MM.1S (cell line): ENCODE measurements around the gene DHFR2.

Source experiments
- CTCF ChIP-seq: fragments of 300-600 bp; sonication (generic); IDR thresholded peaks from 2 replicates; pipeline ENCODE4 v1.5.1; 2016; ENCODE audit warnings: antibody characterized with exemption, low read length, mixed read lengths
- EZH2 ChIP-seq: fragments of 300-600 bp; sonication (generic); optimal IDR thresholded peaks from 2 replicates; pipeline ENCODE3; 2017; ENCODE audit warnings: low read depth, mild to moderate bottlenecking, antibody characterized with exemption, low read length, mixed read lengths
- EZH2phosphoT487 ChIP-seq: fragments of 300-600 bp; sonication (generic); IDR thresholded peaks from 2 replicates; pipeline ENCODE4 v1.6.1; 2018; ENCODE audit warnings: antibody characterized with exemption, low read length

- TF ChIP-seq CTCF (no peak), EZH2 (no peak), EZH2phosphoT487 (no peak)
These were observed 36.1 kb downstream of the DHFR2 start for GRCh38 chr3:94026623-94027022.
